ENCODE results near the gene KNDC1.

The KNDC1 gene

GRCh38 chr10:133183646-133184378, 23.8 kb downstream of the KNDC1 start:
- H3K4me1 ChIP-seq (ENCODE audit: control insufficient read depth, insufficient read depth, low read depth, low read length) = peaks cover 3% of the 10 kb centered on the region
- no peak overlapping the region for H2BK120ac ChIP-seq (ENCODE audit: low read depth, low read length)
- no peaks in the 10 kb centered on the region for H3K9me3 ChIP-seq (ENCODE audit: control insufficient read depth, low read length)
- no peak overlapping the region for H3K18ac ChIP-seq (ENCODE audit: low read depth in 1 of 2, low read length in 2 of 2)
- peaks cover 0 to 32% of the 10 kb centered on the region in 2 experiments for H3K27me3 ChIP-seq (ENCODE audit: control insufficient read depth in 1 of 2, insufficient read depth in 1 of 2, low read length in 2 of 2)
- H2AK5ac ChIP-seq (ENCODE audit: low read length, severe bottlenecking) = no peak overlapping the region
- 83% methylated on average over 21 of the region's 21 CpGs for WGBS
- no peak overlapping the region for H2BK15ac ChIP-seq (ENCODE audit: low read depth, poor library complexity, severe bottlenecking)
- H3K23ac ChIP-seq (ENCODE audit: low read length in 2 of 2) = no peak overlapping the region
- no peak for DNase-seq
- H3K27ac ChIP-seq (ENCODE audit: low read length, poor library complexity, severe bottlenecking) = no peak overlapping the region
- H3K4me2 ChIP-seq (ENCODE audit: low read length, poor library complexity, severe bottlenecking) = no peak overlapping the region
- H3K79me1 ChIP-seq (replicated peaks; ENCODE audit: low read length, poor library complexity, severe bottlenecking) = no peaks in the 10 kb centered on the region
- no peak overlapping the region for H2AFZ ChIP-seq (ENCODE audit: low read depth, low read length)
- H3K9ac ChIP-seq (ENCODE audit: low read length) = no peak overlapping the region
- no peak overlapping the region for H4K91ac ChIP-seq (ENCODE audit: low read length)
- H3K4ac ChIP-seq (ENCODE audit: low read depth in 1 of 2, low read length in 2 of 2) = no peak overlapping the region
- H2BK5ac ChIP-seq (ENCODE audit: low read depth, low read length, poor library complexity, severe bottlenecking) = no peak overlapping the region
- H3K4me3 ChIP-seq (ENCODE audit: insufficient read depth in 1 of 2, low read depth in 1 of 2, low read length in 2 of 2) = no peak overlapping the region
- no peak overlapping the region for H3K14ac ChIP-seq (ENCODE audit: low read length in 2 of 2)
- no peak overlapping the region for H4K8ac ChIP-seq (ENCODE audit: low read length)
- no peaks in the 10 kb centered on the region for H3K36me3 ChIP-seq (ENCODE audit: control insufficient read depth in 1 of 2, insufficient read depth in 2 of 2, low read depth in 1 of 2, low read length in 2 of 2)
- H2BK12ac ChIP-seq (ENCODE audit: low read length in 2 of 2) = no peak overlapping the region

DNA sequence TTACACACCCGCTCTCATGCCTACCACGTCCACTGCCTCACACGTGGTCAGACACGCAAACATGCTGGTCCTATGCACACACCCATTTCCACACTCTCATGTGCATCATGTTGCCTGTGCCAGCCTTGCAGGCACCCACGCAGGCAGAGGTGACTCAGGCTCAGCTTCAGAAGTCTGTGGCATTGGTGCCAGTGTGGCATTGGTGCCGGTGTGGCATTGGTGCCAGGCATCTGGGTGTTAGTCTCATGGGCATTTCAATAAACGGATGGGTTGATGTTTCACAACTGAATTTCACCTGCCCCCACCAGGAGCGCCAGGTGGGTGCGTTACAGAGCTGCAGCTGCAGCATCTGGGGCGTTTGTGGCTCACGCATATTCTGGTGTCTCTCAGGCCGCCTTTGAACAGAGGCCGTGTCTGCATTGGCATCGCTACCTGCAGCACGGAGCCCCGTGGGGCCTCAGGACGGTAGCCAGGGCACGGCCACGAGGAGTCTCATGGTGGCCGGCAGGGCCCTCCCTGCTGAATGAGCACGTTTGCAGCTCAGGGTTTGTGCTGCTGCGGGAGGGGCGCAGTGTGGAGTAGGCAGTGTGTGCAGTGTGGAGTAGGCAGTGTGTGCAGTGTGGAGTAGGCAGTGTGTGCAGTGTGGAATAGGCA, 24.7 kb downstream of the KNDC1 start:
- Histone ChIP-seq H3K18ac (ENCODE audit: low read depth in 1 of 2, low read length in 2 of 2) (no peak overlapping the region), H2AFZ (ENCODE audit: low read depth, low read length) (no peak overlapping the region), H2BK15ac (ENCODE audit: low read depth, poor library complexity, severe bottlenecking) (no peak overlapping the region), H3K9me3 (ENCODE audit: control insufficient read depth, low read length) (no peaks in the 10 kb centered on the region), H3K79me1 (replicated peaks; ENCODE audit: low read length, poor library complexity, severe bottlenecking) (no peaks in the 10 kb centered on the region), H3K27ac (ENCODE audit: low read length, poor library complexity, severe bottlenecking) (no peak overlapping the region), H3K27me3 (ENCODE audit: control insufficient read depth in 1 of 2, insufficient read depth in 1 of 2, low read length in 2 of 2) (peaks cover 0 to 32% of the 10 kb centered on the region in 2 experiments), H3K9ac (ENCODE audit: low read length) (no peak overlapping the region), H3K36me3 (ENCODE audit: control insufficient read depth in 1 of 2, insufficient read depth in 2 of 2, low read depth in 1 of 2, low read length in 2 of 2) (no peaks in the 10 kb centered on the region), H3K23ac (ENCODE audit: low read length in 2 of 2) (no peak overlapping the region), H4K8ac (ENCODE audit: low read length) (no peak overlapping the region), H3K4ac (ENCODE audit: low read depth in 1 of 2, low read length in 2 of 2) (no peak overlapping the region), H3K4me2 (ENCODE audit: low read length, poor library complexity, severe bottlenecking) (no peak overlapping the region), H3K14ac (ENCODE audit: low read length in 2 of 2) (no peak overlapping the region), H3K4me1 (ENCODE audit: control insufficient read depth, insufficient read depth, low read depth, low read length) (peaks cover 5% of the 10 kb centered on the region), H2BK5ac (ENCODE audit: low read depth, low read length, poor library complexity, severe bottlenecking) (no peak overlapping the region), H2AK5ac (ENCODE audit: low read length, severe bottlenecking) (no peak overlapping the region), H2BK120ac (ENCODE audit: low read depth, low read length) (no peak overlapping the region), H4K91ac (ENCODE audit: low read length) (no peak overlapping the region), H2BK12ac (ENCODE audit: low read length in 2 of 2) (no peak overlapping the region), H3K4me3 (ENCODE audit: insufficient read depth in 1 of 2, low read depth in 1 of 2, low read length in 2 of 2) (no peak overlapping the region)
- DNase-seq = no peak
- WGBS = 77% methylated on average over 23 of the region's 23 CpGs

GRCh38 chr10:133185421-133185820, 25.4 kb downstream of the KNDC1 start:
- Histone ChIP-seq H4K8ac (ENCODE audit: low read length) (no peak overlapping the region), H3K18ac (ENCODE audit: low read depth in 1 of 2, low read length in 2 of 2) (no peak overlapping the region), H2BK5ac (ENCODE audit: low read depth, low read length, poor library complexity, severe bottlenecking) (no peak overlapping the region), H3K36me3 (ENCODE audit: control insufficient read depth in 1 of 2, insufficient read depth in 2 of 2, low read depth in 1 of 2, low read length in 2 of 2) (no peaks in the 10 kb centered on the region), H3K4me2 (ENCODE audit: low read length, poor library complexity, severe bottlenecking) (no peak overlapping the region), H2BK12ac (ENCODE audit: low read length in 2 of 2) (no peak overlapping the region), H3K23ac (ENCODE audit: low read length in 2 of 2) (no peak overlapping the region), H2BK120ac (ENCODE audit: low read depth, low read length) (no peak overlapping the region), H3K4me1 (ENCODE audit: control insufficient read depth, insufficient read depth, low read depth, low read length) (peaks cover 5% of the 10 kb centered on the region), H2AK5ac (ENCODE audit: low read length, severe bottlenecking) (no peak overlapping the region), H3K4me3 (ENCODE audit: insufficient read depth in 1 of 2, low read depth in 1 of 2, low read length in 2 of 2) (no peak overlapping the region), H2AFZ (ENCODE audit: low read depth, low read length) (no peak overlapping the region), H3K9me3 (ENCODE audit: control insufficient read depth, low read length) (no peaks in the 10 kb centered on the region), H3K9ac (ENCODE audit: low read length) (no peak overlapping the region), H3K14ac (ENCODE audit: low read length in 2 of 2) (no peak overlapping the region), H4K91ac (ENCODE audit: low read length) (no peak overlapping the region), H3K27me3 (ENCODE audit: control insufficient read depth in 1 of 2, insufficient read depth in 1 of 2, low read length in 2 of 2) (peaks cover 0 to 30% of the 10 kb centered on the region in 2 experiments), H3K79me1 (replicated peaks; ENCODE audit: low read length, poor library complexity, severe bottlenecking) (no peaks in the 10 kb centered on the region), H3K4ac (ENCODE audit: low read depth in 1 of 2, low read length in 2 of 2) (no peak overlapping the region), H2BK15ac (ENCODE audit: low read depth, poor library complexity, severe bottlenecking) (no peak overlapping the region), H3K27ac (ENCODE audit: low read length, poor library complexity, severe bottlenecking) (no peak overlapping the region)
- WGBS = 85% methylated on average over 10 of the region's 11 CpGs
- no peak for DNase-seq

DNA sequence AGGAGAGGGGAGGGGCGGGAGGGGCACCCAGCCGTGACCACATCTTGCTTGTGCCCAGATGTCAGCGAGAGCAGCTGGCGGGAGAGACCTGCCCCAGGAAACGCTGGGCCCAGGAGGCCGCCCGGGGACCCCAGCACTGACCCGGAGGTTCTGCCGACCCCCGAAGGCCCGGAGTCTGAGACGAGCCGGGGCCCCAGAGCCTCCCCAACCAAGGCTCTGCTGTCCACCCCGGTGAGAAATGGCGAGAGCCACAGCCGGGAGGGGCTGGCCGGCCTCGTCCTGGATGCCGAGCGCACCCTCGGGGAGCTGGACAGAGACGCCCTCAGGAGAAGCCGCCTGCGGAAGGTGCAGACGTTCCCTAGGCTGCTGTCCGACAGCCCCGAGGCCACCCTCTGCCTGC, 25.9 kb downstream of the KNDC1 start:
- Histone ChIP-seq H3K79me1 (replicated peaks; ENCODE audit: low read length, poor library complexity, severe bottlenecking) (no peaks in the 10 kb centered on the region), H3K14ac (ENCODE audit: low read length in 2 of 2) (no peak overlapping the region), H2BK12ac (ENCODE audit: low read length in 2 of 2) (no peak overlapping the region), H3K36me3 (ENCODE audit: control insufficient read depth in 1 of 2, insufficient read depth in 2 of 2, low read depth in 1 of 2, low read length in 2 of 2) (no peaks in the 10 kb centered on the region), H3K18ac (ENCODE audit: low read depth in 1 of 2, low read length in 2 of 2) (no peak overlapping the region), H3K4me3 (ENCODE audit: insufficient read depth in 1 of 2, low read depth in 1 of 2, low read length in 2 of 2) (no peak overlapping the region), H4K91ac (ENCODE audit: low read length) (no peak overlapping the region), H3K9ac (ENCODE audit: low read length) (no peak overlapping the region), H2BK120ac (ENCODE audit: low read depth, low read length) (no peak overlapping the region), H2BK5ac (ENCODE audit: low read depth, low read length, poor library complexity, severe bottlenecking) (no peak overlapping the region), H3K4me2 (ENCODE audit: low read length, poor library complexity, severe bottlenecking) (no peak overlapping the region), H3K4me1 (ENCODE audit: control insufficient read depth, insufficient read depth, low read depth, low read length) (peaks cover 5% of the 10 kb centered on the region), H2AK5ac (ENCODE audit: low read length, severe bottlenecking) (no peak overlapping the region), H3K27ac (ENCODE audit: low read length, poor library complexity, severe bottlenecking) (no peak overlapping the region), H3K9me3 (ENCODE audit: control insufficient read depth, low read length) (no peaks in the 10 kb centered on the region), H2AFZ (ENCODE audit: low read depth, low read length) (no peak overlapping the region), H3K27me3 (ENCODE audit: control insufficient read depth in 1 of 2, insufficient read depth in 1 of 2, low read length in 2 of 2) (peaks cover 0 to 32% of the 10 kb centered on the region in 2 experiments), H3K4ac (ENCODE audit: low read depth in 1 of 2, low read length in 2 of 2) (no peak overlapping the region), H2BK15ac (ENCODE audit: low read depth, poor library complexity, severe bottlenecking) (no peak overlapping the region), H4K8ac (ENCODE audit: low read length) (no peak overlapping the region), H3K23ac (ENCODE audit: low read length in 2 of 2) (no peak overlapping the region)
- WGBS = 82% methylated on average over 25 of the region's 27 CpGs
- DNase-seq = no peak
